Neural progenitor cell (in vitro differentiated cells): ENCODE data around the gene RASGRF2. TPM values are rescaled to one million over a fixed set of nuclear protein-coding genes. Genes with fewer than 3 reads are reported as not detected.

ENCODE experiments used
- DNase-seq: peaks from one replicate; pipeline ENCODE4 v3.0.0-alpha.2; 2016; ENCODE audit warnings: low spot score
- H2AFZ ChIP-seq: fragments of 200-600 bp; sonication (generic); replicated peaks from 2 replicates; pipeline ENCODE4 v1.6.1; 2016; ENCODE audit warnings: antibody characterized with exemption
- H3F3A ChIP-seq: fragments of 200-600 bp; sonication (generic); 2 replicates; pipeline ENCODE4 v1.6.1; 2016; ENCODE audit warnings: antibody characterized with exemption, low read depth
- H3K27ac ChIP-seq: fragments of 200-600 bp; sonication (generic); 2 replicates; pipeline ENCODE4 v1.5.1; 2016; ENCODE audit warnings: mild to moderate bottlenecking
- H3K27me3 ChIP-seq: fragments of 200-600 bp; sonication (generic); 2 replicates; pipeline ENCODE4 v1.6.1; 2016; ENCODE audit warnings: mild to moderate bottlenecking, moderate library complexity
- H3K36me3 ChIP-seq: fragments of 200-600 bp; sonication (generic); 2 replicates; pipeline ENCODE4 v1.5.1; 2016
- H3K4me1 ChIP-seq: fragments of 200-600 bp; sonication (generic); 2 replicates; pipeline ENCODE4 v1.6.1; 2016; ENCODE audit warnings: mixed run types
- H3K4me2 ChIP-seq: fragments of 200-600 bp; sonication (generic); 2 replicates; pipeline ENCODE4 v1.6.1; 2016
- H3K4me3 ChIP-seq: fragments of 200-600 bp; sonication (generic); 2 replicates; pipeline ENCODE4 v1.5.1; 2016
- H3K79me2 ChIP-seq: fragments of 200-600 bp; sonication (generic); 2 replicates; pipeline ENCODE4 v1.6.1; 2016; ENCODE audit warnings: low read depth
- H3K9ac ChIP-seq: fragments of 200-600 bp; sonication (generic); 2 replicates; pipeline ENCODE4 v1.6.1; 2016
- H3K9me3 ChIP-seq: fragments of 200-600 bp; sonication (generic); 2 replicates; pipeline ENCODE4 v1.5.1; 2016; ENCODE audit warnings: low read depth
- H4K20me1 ChIP-seq: fragments of 200-600 bp; sonication (generic); 2 replicates; pipeline ENCODE4 v1.6.1; 2016; ENCODE audit warnings: low read depth
- H3K27ac Mint-ChIP-seq: 3 replicates; pipeline ENCODE4 v1.8.0; 2021; ENCODE audit warnings: mixed read lengths
- H3K27me3 Mint-ChIP-seq: 2 replicates; pipeline ENCODE4 v1.8.0; 2022; ENCODE audit warnings: low read depth, mild to moderate bottlenecking, inconsistent platforms, moderate library complexity, mixed read lengths; ENCODE audit not compliant: insufficient read depth
- H3K36me3 Mint-ChIP-seq: 3 replicates; pipeline ENCODE4 v1.8.0; 2021; ENCODE audit warnings: mixed read lengths
- H3K4me1 Mint-ChIP-seq: 3 replicates; pipeline ENCODE4 v1.8.0; 2021; ENCODE audit warnings: mixed read lengths
- H3K4me3 Mint-ChIP-seq: 3 replicates; pipeline ENCODE4 v1.8.0; 2021; ENCODE audit warnings: mild to moderate bottlenecking, moderate library complexity, mixed read lengths
- H3K9me3 Mint-ChIP-seq: 3 replicates; pipeline ENCODE4 v1.8.0; 2020; ENCODE audit warnings: mixed read lengths
- CTCF ChIP-seq: fragments of 200-600 bp; sonication (generic); IDR thresholded peaks from 2 replicates; pipeline ENCODE4 v1.5.1; 2017; ENCODE audit warnings: antibody characterized with exemption, mild to moderate bottlenecking
- EZH2 ChIP-seq: fragments of 200-600 bp; sonication (generic); IDR thresholded peaks from 2 replicates; pipeline ENCODE4 v1.6.1; 2017; ENCODE audit warnings: antibody characterized with exemption, mild to moderate bottlenecking, moderate library complexity
- EZH2phosphoT487 ChIP-seq: fragments of 200-600 bp; sonication (generic); IDR thresholded peaks from 2 replicates; pipeline ENCODE4 v1.6.1; 2017; ENCODE audit warnings: antibody characterized with exemption
- total RNA-seq: library from RNA; depleted of rRNA; stranded (reverse); fragments of >200 nt; gene quantifications from 2 replicates; pipeline ENCODE4 v1.2.3, GENCODE V29; 2015; ENCODE audit warnings: low replicate concordance

The RASGRF2 gene
- total RNA-seq, 1 donor from 2014 or later: 0.15 TPM

GRCh38 chr5:81208904-81209303 lies 248.7 kb downstream of the RASGRF2 start:
- Histone ChIP-seq H3F3A (no peaks in the 10 kb centered on the region), H3K4me2 (no peak overlapping the region), H2AFZ (no peak overlapping the region), H3K36me3 (no peaks in the 10 kb centered on the region), H3K79me2 (no peaks in the 10 kb centered on the region), H4K20me1 (no peaks in the 10 kb centered on the region), H3K4me3 (no peak overlapping the region), H3K9me3 (no peaks in the 10 kb centered on the region), H3K4me1 (no peaks in the 10 kb centered on the region), H3K27ac (no peak overlapping the region), H3K9ac (no peak overlapping the region), H3K27me3 (no peaks in the 10 kb centered on the region)
- Mint-ChIP-seq H3K27ac (no peak overlapping the region), H3K9me3 (no peaks in the 10 kb centered on the region), H3K4me3 (no peak overlapping the region), H3K36me3 (no peaks in the 10 kb centered on the region), H3K4me1 (peaks cover 10% of the 10 kb centered on the region), H3K27me3 (peaks cover 6% of the 10 kb centered on the region)
- no peak for TF ChIP-seq EZH2phosphoT487
- no peak for TF ChIP-seq EZH2
- TF ChIP-seq CTCF: no peak
- DNase-seq: no peak

GRCh38 chr5:81209386-81209785 lies 249.2 kb downstream of the RASGRF2 start:
- H4K20me1 ChIP-seq: no peaks in the 10 kb centered on the region
- no peak overlapping the region for H3K9ac ChIP-seq
- DNase-seq: no peak
- Mint-ChIP-seq H3K36me3 (no peaks in the 10 kb centered on the region), H3K9me3 (no peaks in the 10 kb centered on the region), H3K27ac (no peak overlapping the region), H3K4me1 (peaks cover 10% of the 10 kb centered on the region), H3K4me3 (peak overlapping the region; percentile 4), H3K27me3 (peaks cover 6% of the 10 kb centered on the region)
- H3K4me3 ChIP-seq: no peak overlapping the region
- H3K27me3 ChIP-seq: no peaks in the 10 kb centered on the region
- no peaks in the 10 kb centered on the region for H3F3A ChIP-seq
- no peaks in the 10 kb centered on the region for H3K36me3 ChIP-seq
- no peaks in the 10 kb centered on the region for H3K4me1 ChIP-seq
- TF ChIP-seq EZH2phosphoT487 (no peak), EZH2 (no peak), CTCF (no peak)
- H2AFZ ChIP-seq: no peak overlapping the region
- no peak overlapping the region for H3K27ac ChIP-seq
- no peaks in the 10 kb centered on the region for H3K9me3 ChIP-seq
- no peak overlapping the region for H3K4me2 ChIP-seq
- H3K79me2 ChIP-seq: no peaks in the 10 kb centered on the region

GRCh38 chr5:81209869-81210493 lies 249.8 kb downstream of the RASGRF2 start:
- Mint-ChIP-seq H3K27ac (no peak overlapping the region), H3K9me3 (no peaks in the 10 kb centered on the region), H3K4me1 (peaks cover 10% of the 10 kb centered on the region), H3K36me3 (no peaks in the 10 kb centered on the region), H3K27me3 (peaks cover 6% of the 10 kb centered on the region), H3K4me3 (peak overlapping the region; percentile 4)
- H3K9ac ChIP-seq: no peak overlapping the region
- H4K20me1 ChIP-seq: no peaks in the 10 kb centered on the region
- TF ChIP-seq EZH2 (no peak), CTCF (no peak), EZH2phosphoT487 (no peak)
- no peaks in the 10 kb centered on the region for H3K27me3 ChIP-seq
- H3K9me3 ChIP-seq: no peaks in the 10 kb centered on the region
- H3K4me1 ChIP-seq: no peaks in the 10 kb centered on the region
- no peak overlapping the region for H3K27ac ChIP-seq
- DNase-seq: no peak
- no peak overlapping the region for H3K4me2 ChIP-seq
- H2AFZ ChIP-seq: no peak overlapping the region
- no peak overlapping the region for H3K4me3 ChIP-seq
- H3K36me3 ChIP-seq: no peaks in the 10 kb centered on the region
- H3K79me2 ChIP-seq: no peaks in the 10 kb centered on the region
- no peaks in the 10 kb centered on the region for H3F3A ChIP-seq
